GM12878 (cell line): Measurements from ENCODE around the gene IFNAR1. TPM values are rescaled to one million over a fixed set of nuclear protein-coding genes. Genes with fewer than 3 reads are reported as not detected.

Experiments used
- BCL11A ChIP-seq: IDR thresholded peaks from 2 replicates; pipeline ENCODE4 v1.6.1; 2011; ENCODE audit warnings: low read depth, low read length
- BHLHE40 ChIP-seq, 2 experiments: fragments of 450-650 bp in 1 of 2; IDR thresholded peaks; 2 replicates each; pipeline ENCODE4 v1.6.1; 2011 to 2017; ENCODE audit warnings: low read depth in 2 of 2, borderline replicate concordance in 1 of 2, improper control_type of control experiment in 1 of 2, low read length in 1 of 2, mild to moderate bottlenecking in 1 of 2
- CHD4 ChIP-seq: fragments of 200-600 bp; sonication (generic); IDR thresholded peaks from 2 replicates; pipeline ENCODE4 v1.6.1; 2016; ENCODE audit warnings: mild to moderate bottlenecking
- CREB1 ChIP-seq: IDR thresholded peaks from 2 replicates; pipeline ENCODE4 v1.6.1; 2012; ENCODE audit warnings: low read depth, mild to moderate bottlenecking, inconsistent platforms
- FOXM1 ChIP-seq: IDR thresholded peaks from 2 replicates; pipeline ENCODE4 v1.6.1; 2012; ENCODE audit warnings: low read depth, mild to moderate bottlenecking, inconsistent platforms, low read length, moderate library complexity
- GABPA ChIP-seq: IDR thresholded peaks from 2 replicates; pipeline ENCODE4 v1.6.1; 2014; ENCODE audit warnings: antibody characterized with exemption, low read depth, mild to moderate bottlenecking, inconsistent platforms
- HDAC2 ChIP-seq: fragments of 200-600 bp; sonication (generic); IDR thresholded peaks from 2 replicates; pipeline ENCODE4 v1.6.1; 2017
- IKZF2 ChIP-seq, 2 experiments: fragments of 450-650 bp; IDR thresholded peaks; 2 replicates each; pipeline ENCODE4 v1.6.1; 2017; ENCODE audit warnings: mild to moderate bottlenecking in 2 of 2, moderate library complexity in 2 of 2
- JUND ChIP-seq: IDR thresholded peaks from 2 replicates; pipeline ENCODE4 v1.6.1; 2012; ENCODE audit warnings: low read depth, mild to moderate bottlenecking, low read length, improper control_type of control experiment, moderate library complexity
- POLR2AphosphoS5 ChIP-seq: IDR thresholded peaks from 2 replicates; pipeline ENCODE4 v1.6.1; 2011; ENCODE audit warnings: mild to moderate bottlenecking, low read length, inconsistent platforms
- POU2F2 ChIP-seq: IDR thresholded peaks from 3 replicates; pipeline ENCODE4 v1.6.1; 2011; ENCODE audit warnings: low read depth, mild to moderate bottlenecking, low read length, borderline replicate concordance
- RAD21 ChIP-seq: IDR thresholded peaks from 2 replicates; pipeline ENCODE4 v1.6.1; 2011; ENCODE audit warnings: mild to moderate bottlenecking, low read depth, low read length, moderate library complexity; ENCODE audit not compliant: insufficient read depth
- RB1 ChIP-seq: fragments of 450-650 bp; formaldehyde crosslinking; IDR thresholded peaks from 2 replicates; pipeline ENCODE4 v1.6.1; 2017; ENCODE audit warnings: mild to moderate bottlenecking, borderline replicate concordance
- RFX5 ChIP-seq: IDR thresholded peaks from 2 replicates; pipeline ENCODE4 v1.6.1; 2011; ENCODE audit warnings: low read depth, low read length, improper control_type of control experiment
- SMAD1 ChIP-seq: fragments of 450-650 bp; IDR thresholded peaks from 2 replicates; pipeline ENCODE4 v1.6.1; 2018; ENCODE audit warnings: mild to moderate bottlenecking, low read depth; ENCODE audit not compliant: partially characterized antibody
- SMARCA5 ChIP-seq: fragments of 450-650 bp; IDR thresholded peaks from 2 replicates; pipeline ENCODE4 v1.6.1; 2017; ENCODE audit warnings: mild to moderate bottlenecking
- STAT1 ChIP-seq: fragments of 450-650 bp; conservative IDR thresholded peaks from 2 replicates; pipeline ENCODE4 v1.6.1; 2014; ENCODE audit warnings: antibody characterized with exemption, mild to moderate bottlenecking
- YY1 ChIP-seq: IDR thresholded peaks from 2 replicates; pipeline ENCODE4 v1.6.1; 2011; ENCODE audit warnings: low read depth, mild to moderate bottlenecking, low read length
- ZNF24 ChIP-seq: fragments of 450-650 bp; IDR thresholded peaks from 2 replicates; pipeline ENCODE4 v1.6.1; 2017; ENCODE audit warnings: antibody characterized with exemption, mild to moderate bottlenecking
- polyA plus RNA-seq, 11 experiments: library from polyadenylated mRNA; depleted of rRNA in 4 of 11; unstranded in 6 of 11; stranded (reverse) in 5 of 11; fragments of >200 nt; fragmentation: Nextera tagmentation in 4 of 11; fragmentation: Illumina TruSeq in 1 of 11; extraction: Ambion mirVana in 4 of 11; extraction: Trizol in 1 of 11; gene quantifications; 1 replicate in 1 of 11; 2 replicates in 10 of 11; pipeline versions ENCODE4 v1.2.1 to v1.2.3, GENCODE V29; 2011 to 2016; ENCODE audit warnings: inconsistent platforms in 2 of 11, missing spikeins in 2 of 11, low read depth in 1 of 11
- total RNA-seq, 4 experiments: library from RNA; depleted of rRNA in 3 of 4; stranded (reverse); fragments of >200 nt in 3 of 4; fragmentation: Illumina TruSeq in 1 of 4; extraction: Trizol in 1 of 4; gene quantifications; 2 replicates each; pipeline versions ENCODE4 v1.2.1 to v1.2.3, GENCODE V29; 2013 to 2021
- TF ChIP-seq, protein P1 (sequence below): fragments of 450-650 bp; IDR thresholded peaks from 2 replicates; pipeline ENCODE4 v1.6.1; 2017; ENCODE audit warnings: mild to moderate bottlenecking, moderate library complexity
- TF ChIP-seq, protein P2 (sequence below): IDR thresholded peaks from 2 replicates; pipeline ENCODE4 v1.6.1; 2011; ENCODE audit warnings: borderline replicate concordance, low read depth, mild to moderate bottlenecking, moderate library complexity, low read length; ENCODE audit not compliant: insufficient read depth, poor library complexity, severe bottlenecking
- TF ChIP-seq, protein P3 (sequence below): fragments of 450-650 bp; IDR thresholded peaks from 2 replicates; pipeline ENCODE4 v1.6.1; 2017; ENCODE audit warnings: low read depth, mild to moderate bottlenecking, moderate library complexity
- TF ChIP-seq, protein P4 (sequence below): IDR thresholded peaks from 2 replicates; pipeline ENCODE4 v1.6.1; 2012; ENCODE audit warnings: low read length, inconsistent platforms

The IFNAR1 gene
- total and polyA plus RNA-seq, 10 of the 15 experiments (the other 5 are each of a cell fraction or from before 2014, with no cell fraction given) = 12.0 to 62.4 (median 24.6) TPM

DNA sequence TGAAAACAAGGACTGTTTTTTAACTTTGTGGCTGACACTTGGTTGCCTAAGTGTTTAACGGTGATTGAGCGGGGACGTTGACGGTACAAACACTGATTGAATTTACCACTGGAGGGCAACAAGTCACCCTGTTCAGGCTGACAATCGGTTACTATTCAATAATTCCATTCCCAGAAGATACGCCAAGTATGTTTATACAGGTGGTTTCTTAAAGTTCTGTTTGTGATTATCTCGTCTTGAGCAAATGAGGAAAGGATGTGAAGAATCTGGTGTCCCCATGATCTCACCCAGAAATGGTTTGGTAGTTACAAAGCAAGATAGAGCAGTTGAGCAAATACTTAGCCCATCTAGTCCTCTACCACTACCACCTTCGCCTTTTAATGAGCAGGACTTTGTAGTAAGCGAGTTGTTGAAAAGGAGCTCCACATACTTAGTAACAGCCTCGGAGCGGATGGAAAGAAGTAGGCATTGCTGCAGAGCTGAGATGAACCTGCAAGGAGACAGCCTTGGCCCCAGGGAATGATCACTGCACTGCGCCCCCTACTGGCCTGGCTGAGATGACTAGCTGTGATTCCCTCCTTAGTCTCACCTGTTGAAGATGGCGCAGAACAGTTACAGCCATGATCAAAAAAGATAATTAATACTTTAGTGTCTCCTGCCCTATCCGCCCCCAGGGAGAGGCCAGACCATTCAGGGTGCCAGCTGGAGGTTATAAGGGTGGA, 36.3 kb downstream of the IFNAR1 start (continued):
- TF ChIP-seq, protein P1, sequence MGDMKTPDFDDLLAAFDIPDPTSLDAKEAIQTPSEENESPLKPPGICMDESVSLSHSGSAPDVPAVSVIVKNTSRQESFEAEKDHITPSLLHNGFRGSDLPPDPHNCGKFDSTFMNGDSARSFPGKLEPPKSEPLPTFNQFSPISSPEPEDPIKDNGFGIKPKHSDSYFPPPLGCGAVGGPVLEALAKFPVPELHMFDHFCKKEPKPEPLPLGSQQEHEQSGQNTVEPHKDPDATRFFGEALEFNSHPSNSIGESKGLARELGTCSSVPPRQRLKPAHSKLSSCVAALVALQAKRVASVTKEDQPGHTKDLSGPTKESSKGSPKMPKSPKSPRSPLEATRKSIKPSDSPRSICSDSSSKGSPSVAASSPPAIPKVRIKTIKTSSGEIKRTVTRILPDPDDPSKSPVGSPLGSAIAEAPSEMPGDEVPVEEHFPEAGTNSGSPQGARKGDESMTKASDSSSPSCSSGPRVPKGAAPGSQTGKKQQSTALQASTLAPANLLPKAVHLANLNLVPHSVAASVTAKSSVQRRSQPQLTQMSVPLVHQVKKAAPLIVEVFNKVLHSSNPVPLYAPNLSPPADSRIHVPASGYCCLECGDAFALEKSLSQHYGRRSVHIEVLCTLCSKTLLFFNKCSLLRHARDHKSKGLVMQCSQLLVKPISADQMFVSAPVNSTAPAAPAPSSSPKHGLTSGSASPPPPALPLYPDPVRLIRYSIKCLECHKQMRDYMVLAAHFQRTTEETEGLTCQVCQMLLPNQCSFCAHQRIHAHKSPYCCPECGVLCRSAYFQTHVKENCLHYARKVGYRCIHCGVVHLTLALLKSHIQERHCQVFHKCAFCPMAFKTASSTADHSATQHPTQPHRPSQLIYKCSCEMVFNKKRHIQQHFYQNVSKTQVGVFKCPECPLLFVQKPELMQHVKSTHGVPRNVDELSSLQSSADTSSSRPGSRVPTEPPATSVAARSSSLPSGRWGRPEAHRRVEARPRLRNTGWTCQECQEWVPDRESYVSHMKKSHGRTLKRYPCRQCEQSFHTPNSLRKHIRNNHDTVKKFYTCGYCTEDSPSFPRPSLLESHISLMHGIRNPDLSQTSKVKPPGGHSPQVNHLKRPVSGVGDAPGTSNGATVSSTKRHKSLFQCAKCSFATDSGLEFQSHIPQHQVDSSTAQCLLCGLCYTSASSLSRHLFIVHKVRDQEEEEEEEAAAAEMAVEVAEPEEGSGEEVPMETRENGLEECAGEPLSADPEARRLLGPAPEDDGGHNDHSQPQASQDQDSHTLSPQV = no peak
- TF ChIP-seq FOXM1 = peak; percentile 69
- 0 out of 4 replicates have a peak, but pooled peaks of 1 of the 2 experiments have one; percentile 13 for TF ChIP-seq BHLHE40 (IDR thresholded peaks at IDR 0.05; ENCODE audit: borderline replicate concordance in 1 of 2, low read depth in 2 of 2, low read length in 1 of 2)
- peak; percentile 66 for TF ChIP-seq RAD21
- peak; percentile 39; the same call in 1 of the 2 replicates for TF ChIP-seq SMARCA5
- TF ChIP-seq, protein P2, sequence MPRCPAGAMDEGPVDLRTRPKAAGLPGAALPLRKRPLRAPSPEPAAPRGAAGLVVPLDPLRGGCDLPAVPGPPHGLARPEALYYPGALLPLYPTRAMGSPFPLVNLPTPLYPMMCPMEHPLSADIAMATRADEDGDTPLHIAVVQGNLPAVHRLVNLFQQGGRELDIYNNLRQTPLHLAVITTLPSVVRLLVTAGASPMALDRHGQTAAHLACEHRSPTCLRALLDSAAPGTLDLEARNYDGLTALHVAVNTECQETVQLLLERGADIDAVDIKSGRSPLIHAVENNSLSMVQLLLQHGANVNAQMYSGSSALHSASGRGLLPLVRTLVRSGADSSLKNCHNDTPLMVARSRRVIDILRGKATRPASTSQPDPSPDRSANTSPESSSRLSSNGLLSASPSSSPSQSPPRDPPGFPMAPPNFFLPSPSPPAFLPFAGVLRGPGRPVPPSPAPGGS = peak; percentile 70
- no peak for TF ChIP-seq RFX5
- TF ChIP-seq JUND = no peak
- peak in 1 of 2 experiments; percentile 12; a peak in 1 of 4 replicates for TF ChIP-seq IKZF2 (IDR thresholded peaks at IDR 0.05)
- TF ChIP-seq YY1 = peak; percentile 91
- no peak; the same call in 1 of the 2 replicates for TF ChIP-seq BCL11A
- TF ChIP-seq, protein P3, sequence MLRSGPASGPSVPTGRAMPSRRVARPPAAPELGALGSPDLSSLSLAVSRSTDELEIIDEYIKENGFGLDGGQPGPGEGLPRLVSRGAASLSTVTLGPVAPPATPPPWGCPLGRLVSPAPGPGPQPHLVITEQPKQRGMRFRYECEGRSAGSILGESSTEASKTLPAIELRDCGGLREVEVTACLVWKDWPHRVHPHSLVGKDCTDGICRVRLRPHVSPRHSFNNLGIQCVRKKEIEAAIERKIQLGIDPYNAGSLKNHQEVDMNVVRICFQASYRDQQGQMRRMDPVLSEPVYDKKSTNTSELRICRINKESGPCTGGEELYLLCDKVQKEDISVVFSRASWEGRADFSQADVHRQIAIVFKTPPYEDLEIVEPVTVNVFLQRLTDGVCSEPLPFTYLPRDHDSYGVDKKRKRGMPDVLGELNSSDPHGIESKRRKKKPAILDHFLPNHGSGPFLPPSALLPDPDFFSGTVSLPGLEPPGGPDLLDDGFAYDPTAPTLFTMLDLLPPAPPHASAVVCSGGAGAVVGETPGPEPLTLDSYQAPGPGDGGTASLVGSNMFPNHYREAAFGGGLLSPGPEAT = 0 out of 2 replicates have a peak, but pooled peaks have one; percentile 38
- TF ChIP-seq STAT1 = no peak
- no peak for TF ChIP-seq ZNF24
- no peak for TF ChIP-seq CHD4
- TF ChIP-seq RB1 = no peak; the same call in 1 of the 2 replicates
- no peak for TF ChIP-seq POLR2AphosphoS5
- TF ChIP-seq HDAC2 = no peak
- TF ChIP-seq, protein P4, sequence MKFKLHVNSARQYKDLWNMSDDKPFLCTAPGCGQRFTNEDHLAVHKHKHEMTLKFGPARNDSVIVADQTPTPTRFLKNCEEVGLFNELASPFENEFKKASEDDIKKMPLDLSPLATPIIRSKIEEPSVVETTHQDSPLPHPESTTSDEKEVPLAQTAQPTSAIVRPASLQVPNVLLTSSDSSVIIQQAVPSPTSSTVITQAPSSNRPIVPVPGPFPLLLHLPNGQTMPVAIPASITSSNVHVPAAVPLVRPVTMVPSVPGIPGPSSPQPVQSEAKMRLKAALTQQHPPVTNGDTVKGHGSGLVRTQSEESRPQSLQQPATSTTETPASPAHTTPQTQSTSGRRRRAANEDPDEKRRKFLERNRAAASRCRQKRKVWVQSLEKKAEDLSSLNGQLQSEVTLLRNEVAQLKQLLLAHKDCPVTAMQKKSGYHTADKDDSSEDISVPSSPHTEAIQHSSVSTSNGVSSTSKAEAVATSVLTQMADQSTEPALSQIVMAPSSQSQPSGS = 0 out of 2 replicates have a peak, but pooled peaks have one; percentile 37
- peak; percentile 20 for TF ChIP-seq SMAD1
- TF ChIP-seq GABPA = no peak
- TF ChIP-seq CREB1 = no peak
- TF ChIP-seq POU2F2 = 0 out of 3 replicates have a peak, but pooled peaks have one; percentile 33
